GM12878 (cell line): ENCODE results near the gene GPR52. TPM values are rescaled to one million over a fixed set of nuclear protein-coding genes. Genes with fewer than 3 reads are reported as not detected.
"Not testable (repeated sequence)": the region's sequence is repeated elsewhere in the genome, so short reads cannot be mapped to it uniquely, and the experiment has no call there.

Experiments
- ATAC-seq: fragments of 200-7000 bp; cut with Tn5 transposase; 3 replicates; pipeline ENCODE4 v1.9.1; 2020; ENCODE audit warnings: mild to moderate bottlenecking, moderate library complexity
- BruUV-seq: library from RNA; stranded (reverse); fragments of 400-500 nt; replicated peaks from 2 replicates; lab custom pipeline; 2021; lab: Mats Ljungman, UMichigan
- CTCF ChIA-PET: fragments of 300-600 bp; sonication (Branson Sonifier 250); formaldehyde crosslinking; extraction: SDS; loops from one replicate; lab custom pipeline; 2021; ENCODE audit warnings: inconsistent platforms; lab: Yijun Ruan, JAX
- POLR2A ChIA-PET: fragments of 350-600 bp; formaldehyde crosslinking; extraction: SDS; loops from one replicate; lab custom pipeline; 2021; ENCODE audit warnings: inconsistent platforms; lab: Charles Lee
- RAD21 ChIA-PET: fragments of 300-600 bp; sonication (Branson Sonifier 250); formaldehyde crosslinking; loops from one replicate; lab custom pipeline; 2023; ENCODE audit warnings: antibody characterized with exemption; ENCODE audit not compliant: unreplicated experiment; lab: Charles Lee
- SMC1A ChIA-PET: fragments of 300-600 bp; sonication (Branson Sonifier 250); formaldehyde crosslinking; loops from one replicate; lab custom pipeline; 2023; ENCODE audit not compliant: unreplicated experiment, uncharacterized antibody; lab: Charles Lee
- DNase-seq: peaks from one replicate; pipeline ENCODE4 v3.0.0-alpha.2; 2011; ENCODE audit warnings: low read depth, low spot score
- FAIRE-seq: peaks from 3 replicates; lab custom pipeline; 2011; peaks lifted over from hg19 to GRCh38; lab: Jason Lieb, UNC
- H2AFZ ChIP-seq: 2 replicates; pipeline ENCODE4 v1.6.0; 2011; ENCODE audit warnings: low read depth, low read length, control low read depth; ENCODE audit not compliant: control insufficient read depth
- H3K27ac ChIP-seq: 2 replicates; pipeline ENCODE4 v1.5.1; 2011; ENCODE audit warnings: control low read depth; ENCODE audit not compliant: control insufficient read depth, insufficient read depth
- H3K27me3 ChIP-seq, 2 experiments: replicated peaks in 1 of 2; 2 replicates each; pipeline versions ENCODE4 v1.6.0 to v1.6.1; 2011; ENCODE audit warnings: low read length in 1 of 2; ENCODE audit not compliant: control insufficient read depth in 2 of 2, insufficient read depth in 2 of 2
- H3K36me3 ChIP-seq, 2 experiments: 2 replicates each; pipeline ENCODE4 v1.5.1; 2011; ENCODE audit warnings: low read length in 1 of 2; ENCODE audit not compliant: control insufficient read depth in 2 of 2, insufficient read depth in 2 of 2
- H3K4me1 ChIP-seq: 2 replicates; pipeline ENCODE4 v1.6.1; 2011; ENCODE audit warnings: mild to moderate bottlenecking, low read length, moderate library complexity, mixed read lengths; ENCODE audit not compliant: control insufficient read depth, insufficient read depth
- H3K4me2 ChIP-seq: 2 replicates; pipeline ENCODE4 v1.6.0; 2011; ENCODE audit warnings: control low read depth; ENCODE audit not compliant: control insufficient read depth, insufficient read depth
- H3K4me3 ChIP-seq: fragments of 200-600 bp; sonication (generic); 2 replicates; pipeline ENCODE4 v1.5.1; 2016
- H3K79me2 ChIP-seq: 2 replicates; pipeline ENCODE4 v1.6.0; 2011; ENCODE audit warnings: low read length; ENCODE audit not compliant: control insufficient read depth, insufficient read depth
- H3K9ac ChIP-seq: 2 replicates; pipeline ENCODE4 v1.8.0; 2011; ENCODE audit warnings: low read length, control low read depth, mixed read lengths; ENCODE audit not compliant: control insufficient read depth, insufficient read depth
- H3K9me3 ChIP-seq: replicated peaks from 3 replicates; pipeline ENCODE4 v1.5.1; 2011; ENCODE audit warnings: mild to moderate bottlenecking, low read length; ENCODE audit not compliant: control insufficient read depth, insufficient read depth
- H4K20me1 ChIP-seq: 2 replicates; pipeline ENCODE4 v1.6.0; 2011; ENCODE audit not compliant: control insufficient read depth, insufficient read depth
- ATF2 ChIP-seq: IDR thresholded peaks from 2 replicates; pipeline ENCODE4 v1.6.1; 2012; ENCODE audit warnings: low read length, inconsistent platforms
- BCL11A ChIP-seq: IDR thresholded peaks from 2 replicates; pipeline ENCODE4 v1.6.1; 2011; ENCODE audit warnings: low read depth, low read length
- EP300 ChIP-seq, 2 experiments: fragments of 150-350 bp in 1 of 2; IDR thresholded peaks; 2 replicates each; pipeline ENCODE4 v1.6.1; 2011 to 2012; ENCODE audit warnings: low read depth in 2 of 2, low read length in 2 of 2, borderline replicate concordance in 1 of 2, improper control_type of control experiment in 1 of 2, inconsistent platforms in 1 of 2; ENCODE audit not compliant: control insufficient read depth in 1 of 2
- KLF5 ChIP-seq: fragments of 450-650 bp; IDR thresholded peaks from 2 replicates; pipeline ENCODE4 v1.6.1; 2014; ENCODE audit warnings: mild to moderate bottlenecking; ENCODE audit not compliant: partially characterized antibody
- LARP7 ChIP-seq: fragments of 450-650 bp; IDR thresholded peaks from 2 replicates; pipeline ENCODE4 v1.6.1; 2017; ENCODE audit warnings: mild to moderate bottlenecking
- POLR2A ChIP-seq: IDR thresholded peaks from 2 replicates; pipeline ENCODE4 v1.6.1; 2011; ENCODE audit warnings: low read depth, mild to moderate bottlenecking, low read length
- SPI1 ChIP-seq: IDR thresholded peaks from 2 replicates; pipeline ENCODE4 v1.6.1; 2011; ENCODE audit warnings: low read depth, mild to moderate bottlenecking, low read length, moderate library complexity, borderline replicate concordance; ENCODE audit not compliant: insufficient read depth
- TARDBP ChIP-seq: IDR thresholded peaks from 2 replicates; pipeline ENCODE4 v1.6.1; 2016; ENCODE audit warnings: borderline replicate concordance
- WGBS: methylation state at CpG from one replicate; pipeline ENCODE4 v1.1.6; 2016; ENCODE audit warnings: low lambda C conversion rate; ENCODE audit not compliant: insufficient replicate concordance, insufficient coverage; ENCODE audit errors: missing lambda C conversion rate; 5-methylcytosine and 5-hydroxymethylcytosine counted together
- in situ Hi-C: fragments of 300-500 bp; cut with MboI; formaldehyde crosslinking; loops from 9 replicates; pipeline ENCODE4 v1.14.3; 2018; ENCODE audit warnings: mixed read lengths
- intact Hi-C: fragments of 100-400 bp; cut with micrococcal nuclease; formaldehyde crosslinking; loops from one replicate; pipeline ENCODE4 v1.14.2; 2022; ENCODE audit not compliant: unreplicated experiment
- polyA plus RNA-seq, 11 experiments: library from polyadenylated mRNA; depleted of rRNA in 4 of 11; unstranded in 6 of 11; stranded (reverse) in 5 of 11; fragments of >200 nt; fragmentation: Nextera tagmentation in 4 of 11; fragmentation: Illumina TruSeq in 1 of 11; extraction: Ambion mirVana in 4 of 11; extraction: Trizol in 1 of 11; gene quantifications; 1 replicate in 1 of 11; 2 replicates in 10 of 11; pipeline versions ENCODE4 v1.2.1 to v1.2.3, GENCODE V29; 2011 to 2016; ENCODE audit warnings: inconsistent platforms in 2 of 11, missing spikeins in 2 of 11, low read depth in 1 of 11
- total RNA-seq, 4 experiments: library from RNA; depleted of rRNA in 3 of 4; stranded (reverse); fragments of >200 nt in 3 of 4; fragmentation: Illumina TruSeq in 1 of 4; extraction: Trizol in 1 of 4; gene quantifications; 2 replicates each; pipeline versions ENCODE4 v1.2.1 to v1.2.3, GENCODE V29; 2013 to 2021

GPR52 gene
- total and polyA plus RNA-seq, 10 of the 15 experiments (the other 5 are each of a cell fraction or from before 2014, with no cell fraction given): 0.20 to 16.4 (median 3.2) TPM; not detected in 4

- TF ChIP-seq ATF2 (no peak), KLF5 (no peak)
- TF ChIP-seq, all 136 proteins: peak for 0
Measured at GRCh38 chr1:174407665-174408064, 40.1 kb upstream of the GPR52 start (continued).

DNA sequence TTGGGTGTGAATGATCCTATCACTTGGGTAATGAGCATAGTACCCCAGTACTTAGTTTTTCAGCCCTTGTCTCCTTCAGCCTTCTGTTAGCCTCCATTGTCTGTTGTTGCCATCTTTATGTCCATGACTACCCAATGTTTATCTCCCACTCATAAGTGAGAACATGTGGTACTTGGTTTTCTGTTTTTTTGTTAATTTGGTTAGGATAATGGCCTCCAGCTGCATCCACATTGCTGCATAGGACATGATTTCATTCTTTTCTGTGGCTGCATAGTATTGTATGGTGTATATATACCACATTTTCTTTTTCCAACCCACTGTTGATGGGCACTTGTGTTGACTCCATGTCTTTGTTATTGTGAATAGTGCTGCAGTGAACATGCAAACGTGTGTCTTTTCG, 39.6 kb upstream of the GPR52 start:
- H2AFZ ChIP-seq: no peak overlapping the region
- in situ Hi-C loops: no loop called here
- FAIRE-seq: no peak

DNA sequence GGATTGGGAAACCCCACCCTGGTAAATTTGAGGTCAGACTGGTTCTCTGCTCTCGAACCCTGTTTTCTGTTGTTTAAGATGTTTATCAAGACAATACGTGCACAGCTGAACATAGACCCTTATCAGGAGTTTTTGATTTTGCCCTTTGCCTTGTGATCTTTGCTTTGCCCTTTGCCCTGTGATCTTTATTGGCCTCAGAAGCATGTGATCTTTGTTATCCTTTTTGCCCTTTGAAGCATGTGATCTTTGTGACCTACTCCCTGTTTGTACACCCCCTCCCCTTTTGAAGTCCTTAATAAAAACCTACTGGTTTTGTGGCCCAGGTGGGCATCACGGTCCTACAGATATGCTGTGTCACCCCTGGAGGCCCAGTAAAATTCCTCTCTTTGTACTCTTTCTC, 38.0 kb upstream of the GPR52 start:
- H3K36me3 ChIP-seq, H3K79me2 ChIP-seq, in situ Hi-C loops, H3K4me2 ChIP-seq, CTCF ChIA-PET, H4K20me1 ChIP-seq, BruUV-seq, H3K27me3 ChIP-seq, H3K9ac ChIP-seq, H3K4me3 ChIP-seq, H3K27ac ChIP-seq, RAD21 ChIA-PET, H2AFZ ChIP-seq, SMC1A ChIA-PET, DNase-seq, FAIRE-seq, H3K9me3 ChIP-seq, ATAC-seq, POLR2A ChIA-PET, H3K4me1 ChIP-seq: not testable (repeated sequence)
- WGBS: 98% methylated on average over 3 of the region's 3 CpGs
- intact Hi-C loops: loop anchor here (10.0 kb wide), 1 partner anchor 315 kb away; no protein-coding TSS in a partner anchor

More for the DNA sequence above, 39.6 kb upstream of the GPR52 start:
- DNase-seq (no peak), ATAC-seq (no peak)
- no peaks in the 10 kb centered on the region for H3K36me3 ChIP-seq
- H3K4me2 ChIP-seq: no peak overlapping the region
- intact Hi-C loops: no loop called here
- no TSS peak for BruUV-seq
- CTCF ChIA-PET: no interaction called here
- no peak overlapping the region for H3K9ac ChIP-seq
- no peaks in the 10 kb centered on the region for H3K27me3 ChIP-seq
- RAD21 ChIA-PET: no interaction called here
- H3K4me3 ChIP-seq: no peak overlapping the region
- WGBS: 70% methylated on average over 2 of the region's 2 CpGs
- POLR2A ChIA-PET: no interaction called here
- no peaks in the 10 kb centered on the region for H3K4me1 ChIP-seq
- SMC1A ChIA-PET: no interaction called here
- H4K20me1 ChIP-seq: no peaks in the 10 kb centered on the region
- no peaks in the 10 kb centered on the region; the same call in 2 of the 3 replicates for H3K9me3 ChIP-seq
- H3K27ac ChIP-seq: no peak overlapping the region
- H3K79me2 ChIP-seq: no peaks in the 10 kb centered on the region; the same call in 1 of the 2 replicates
- TF ChIP-seq BCL11A (no peak), EP300 (IDR thresholded peaks at IDR 0.05; ENCODE audit: borderline replicate concordance in 1 of 2, control insufficient read depth in 1 of 2, low read depth in 2 of 2, low read length in 2 of 2) (no peak), POLR2A (no peak), SPI1 (no peak), LARP7 (no peak), TARDBP (no peak)
- TF ChIP-seq, all 136 proteins: peak for 0
